Liver (tissue), 9 donors: Measurements from ENCODE around the gene ITGB6. TPM values are rescaled to one million over a fixed set of nuclear protein-coding genes. Genes with fewer than 3 reads are reported as not detected.
A peak's percentile ranks its signal among the peaks of the same experiment; 100 is the strongest.

Experiments used
- DNase-seq: peaks from one replicate; pipeline ENCODE4 v3.0.0-alpha.2; 2017; ENCODE audit warnings: low spot score
- H3K27ac ChIP-seq, 2 donors: one replicate each; pipeline ENCODE4 v1.7.0; 2013; ENCODE audit warnings: inconsistent platforms in 2 of 2, low read length in 2 of 2, control low read depth in 1 of 2, low read depth in 1 of 2, mild to moderate bottlenecking in 1 of 2
- H3K27me3 ChIP-seq, 4 donors: one replicate each; pipeline versions ENCODE4 v1.6.1 to v1.7.0; 2013; ENCODE audit warnings: low read length in 3 of 4, inconsistent platforms in 1 of 4, mild to moderate bottlenecking in 1 of 4, moderate library complexity in 1 of 4; ENCODE audit not compliant: control insufficient read depth in 4 of 4, insufficient read depth in 4 of 4
- H3K36me3 ChIP-seq, 4 donors: one replicate each; pipeline versions ENCODE4 v1.6.1 to v1.7.0; 2013; ENCODE audit warnings: low read length in 3 of 4, mild to moderate bottlenecking in 3 of 4, low read depth in 1 of 4, moderate library complexity in 1 of 4; ENCODE audit not compliant: control insufficient read depth in 4 of 4, insufficient read depth in 3 of 4
- H3K4me1 ChIP-seq, 4 donors: one replicate each; pipeline versions ENCODE4 v1.6.1 to v1.7.0; 2013; ENCODE audit warnings: low read length in 3 of 4, mild to moderate bottlenecking in 3 of 4, moderate library complexity in 1 of 4; ENCODE audit not compliant: control insufficient read depth in 4 of 4, insufficient read depth in 4 of 4
- H3K4me3 ChIP-seq, 3 donors: one replicate each; pipeline versions ENCODE4 v1.6.1 to v1.7.0; 2013; ENCODE audit warnings: low read length in 3 of 3, control low read depth in 1 of 3, low read depth in 1 of 3, mild to moderate bottlenecking in 1 of 3
- H3K9ac ChIP-seq, 2 donors: one replicate each; pipeline ENCODE4 v1.7.0; 2013; ENCODE audit warnings: low read length in 2 of 2, mild to moderate bottlenecking in 2 of 2, moderate library complexity in 2 of 2, control low read depth in 1 of 2, low read depth in 1 of 2
- H3K9me3 ChIP-seq, 4 donors: one replicate each; pipeline versions ENCODE4 v1.6.1 to v1.7.0; 2013; ENCODE audit warnings: low read length in 3 of 4; ENCODE audit not compliant: control insufficient read depth in 4 of 4
- EGR1 ChIP-seq, 2 donors: IDR thresholded peaks; 2 replicates each; pipeline ENCODE4 v1.6.1; 2016 to 2018; ENCODE audit warnings: antibody characterized with exemption in 2 of 2, low read depth in 2 of 2
- FOXA1 ChIP-seq: IDR thresholded peaks from 2 replicates; pipeline ENCODE4 v1.6.1; 2016; ENCODE audit warnings: antibody characterized with exemption
- HNF4A ChIP-seq, 2 donors: conservative IDR thresholded peaks; 2 replicates each; pipeline ENCODE4 v1.6.1; 2016; ENCODE audit warnings: antibody characterized with exemption in 2 of 2, mild to moderate bottlenecking in 2 of 2
- HNF4G ChIP-seq: IDR thresholded peaks from 2 replicates; pipeline ENCODE4 v1.6.1; 2016; ENCODE audit warnings: antibody characterized with exemption
- JUND ChIP-seq, 2 donors: IDR thresholded peaks; 2 replicates each; pipeline ENCODE4 v1.6.1; 2016; ENCODE audit warnings: antibody characterized with exemption in 2 of 2
- NR2F2 ChIP-seq: IDR thresholded peaks from 2 replicates; pipeline ENCODE4 v1.6.1; 2016; ENCODE audit warnings: antibody characterized with exemption
- RXRA ChIP-seq, 2 donors: IDR thresholded peaks; 2 replicates each; pipeline ENCODE4 v1.6.1; 2017 to 2018; ENCODE audit warnings: antibody characterized with exemption in 2 of 2, mild to moderate bottlenecking in 1 of 2
- TAF1 ChIP-seq: conservative IDR thresholded peaks from 2 replicates; pipeline ENCODE4 v1.6.1; 2016; ENCODE audit warnings: antibody characterized with exemption, mild to moderate bottlenecking
- YY1 ChIP-seq: IDR thresholded peaks from 2 replicates; pipeline ENCODE4 v1.6.1; 2016; ENCODE audit warnings: antibody characterized with exemption, mild to moderate bottlenecking
- WGBS: extraction: QIAGEN DNeasy Blood & Tissue Kit; methylation state at CpG from one replicate; pipeline ENCODE4 v1.1.7; 2013; 5-methylcytosine and 5-hydroxymethylcytosine counted together
- polyA plus RNA-seq, 2 donors: library from polyadenylated mRNA; stranded (reverse) in 1 of 2; unstranded in 1 of 2; fragments of 200-250 nt in 1 of 2; fragments of >200 nt in 1 of 2; fragmentation: Nextera tagmentation in 1 of 2; extraction: Ambion mirVana in 1 of 2; gene quantifications; one replicate each; pipeline versions ENCODE4 v1.2.1 to v1.2.3, GENCODE V29; 2013 to 2015
- total RNA-seq, 2 donors: library from RNA; depleted of rRNA; stranded (reverse); fragments of >200 nt; gene quantifications; one replicate each; pipeline ENCODE4 v1.2.3, GENCODE V29; 2014
- TF ChIP-seq, protein P1 (sequence below): IDR thresholded peaks from 2 replicates; pipeline ENCODE4 v1.6.1; 2016; ENCODE audit warnings: antibody characterized with exemption
- TF ChIP-seq, protein P2 (sequence below): IDR thresholded peaks from 2 replicates; pipeline ENCODE4 v1.6.1; 2016; ENCODE audit warnings: antibody characterized with exemption
- TF ChIP-seq, protein P3 (sequence below): IDR thresholded peaks from 2 replicates; pipeline ENCODE4 v1.6.1; 2016; ENCODE audit warnings: antibody characterized with exemption
- TF ChIP-seq, protein P4 (sequence below): IDR thresholded peaks from 2 replicates; pipeline ENCODE4 v1.6.1; 2016; ENCODE audit warnings: antibody characterized with exemption, mild to moderate bottlenecking
- donor health status: healthy.
- donor health status: healthy.
- donor health status: healthy.
- donor health status: healthy.
- donor health status: healthy.

Gene ITGB6
- total and polyA plus RNA-seq, 4 donors: 0.03 to 0.10 (median 0.08) TPM; not detected in 1

DNA sequence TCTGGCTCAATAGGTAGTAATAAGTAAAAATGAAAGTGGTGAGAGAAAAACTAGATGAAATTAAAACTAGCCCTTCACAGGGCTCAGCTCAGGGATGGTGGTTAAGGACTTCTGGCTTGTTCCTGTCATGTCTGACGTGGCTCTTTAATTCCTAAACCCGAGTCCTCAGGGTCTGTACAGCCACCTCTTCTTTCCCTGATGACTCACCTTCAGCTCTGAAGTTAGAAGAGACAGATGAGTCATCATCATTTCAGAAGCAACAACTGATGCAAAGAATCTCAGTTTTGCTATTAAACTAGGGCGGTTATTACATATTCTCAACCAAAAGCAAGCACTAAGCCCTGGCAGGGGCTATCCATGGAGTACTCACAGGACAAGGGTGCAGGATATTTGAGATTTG lies 24.0 kb upstream of the ITGB6 start:
- Histone ChIP-seq H3K27me3 (no peaks in the 10 kb centered on the region), H3K4me1 (no peaks in the 10 kb centered on the region), H3K27ac (no peak overlapping the region), H3K9me3 (peaks cover 0 to 3% (median 0%) of the 10 kb centered on the region in 4 donors), H3K36me3 (no peaks in the 10 kb centered on the region), H3K4me3 (no peak overlapping the region), H3K9ac (no peak overlapping the region)
- no peak for DNase-seq
- WGBS: 81% methylated on average over 3 of the region's 3 CpGs
- TF ChIP-seq NR2F2 (no peak), JUND (IDR thresholded peaks at IDR 0.05) (peak in 1 of 2 donors; percentile 20)

DNA sequence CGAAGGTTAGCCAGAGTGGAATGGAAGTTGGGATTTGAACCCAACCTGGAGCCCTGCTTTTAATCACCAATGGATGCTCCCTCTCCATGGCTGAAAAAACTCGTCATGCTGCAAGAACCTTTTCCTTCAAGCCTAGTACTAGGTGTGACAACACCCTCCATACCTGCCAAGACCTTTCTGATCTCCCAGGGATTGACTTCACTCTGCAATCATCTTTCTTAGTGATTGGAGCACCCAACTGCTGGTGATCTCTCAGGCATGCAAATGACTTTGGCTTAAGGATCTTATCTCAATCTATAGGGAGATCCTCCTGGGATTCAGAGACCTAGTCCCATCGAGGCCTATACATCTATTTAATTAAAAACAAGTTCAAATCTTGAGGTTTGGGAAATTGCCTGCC lies 23.5 kb upstream of the ITGB6 start:
- Histone ChIP-seq H3K27me3 (no peaks in the 10 kb centered on the region), H3K27ac (no peak overlapping the region), H3K9me3 (peaks cover 0 to 3% (median 0%) of the 10 kb centered on the region in 4 donors), H3K9ac (no peak overlapping the region), H3K4me1 (no peaks in the 10 kb centered on the region), H3K36me3 (no peaks in the 10 kb centered on the region), H3K4me3 (no peak overlapping the region)
- TF ChIP-seq YY1: no peak
- no peak for TF ChIP-seq TAF1
- TF ChIP-seq, protein P1, sequence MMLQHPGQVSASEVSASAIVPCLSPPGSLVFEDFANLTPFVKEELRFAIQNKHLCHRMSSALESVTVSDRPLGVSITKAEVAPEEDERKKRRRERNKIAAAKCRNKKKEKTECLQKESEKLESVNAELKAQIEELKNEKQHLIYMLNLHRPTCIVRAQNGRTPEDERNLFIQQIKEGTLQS: no peak
- TF ChIP-seq, protein P2, sequence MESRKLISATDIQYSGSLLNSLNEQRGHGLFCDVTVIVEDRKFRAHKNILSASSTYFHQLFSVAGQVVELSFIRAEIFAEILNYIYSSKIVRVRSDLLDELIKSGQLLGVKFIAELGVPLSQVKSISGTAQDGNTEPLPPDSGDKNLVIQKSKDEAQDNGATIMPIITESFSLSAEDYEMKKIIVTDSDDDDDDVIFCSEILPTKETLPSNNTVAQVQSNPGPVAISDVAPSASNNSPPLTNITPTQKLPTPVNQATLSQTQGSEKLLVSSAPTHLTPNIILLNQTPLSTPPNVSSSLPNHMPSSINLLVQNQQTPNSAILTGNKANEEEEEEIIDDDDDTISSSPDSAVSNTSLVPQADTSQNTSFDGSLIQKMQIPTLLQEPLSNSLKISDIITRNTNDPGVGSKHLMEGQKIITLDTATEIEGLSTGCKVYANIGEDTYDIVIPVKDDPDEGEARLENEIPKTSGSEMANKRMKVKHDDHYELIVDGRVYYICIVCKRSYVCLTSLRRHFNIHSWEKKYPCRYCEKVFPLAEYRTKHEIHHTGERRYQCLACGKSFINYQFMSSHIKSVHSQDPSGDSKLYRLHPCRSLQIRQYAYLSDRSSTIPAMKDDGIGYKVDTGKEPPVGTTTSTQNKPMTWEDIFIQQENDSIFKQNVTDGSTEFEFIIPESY: no peak
- no peak for TF ChIP-seq EGR1 (IDR thresholded peaks at IDR 0.05; ENCODE audit: low read depth in 2 of 2)
- TF ChIP-seq NR2F2: no peak
- TF ChIP-seq, protein P3, sequence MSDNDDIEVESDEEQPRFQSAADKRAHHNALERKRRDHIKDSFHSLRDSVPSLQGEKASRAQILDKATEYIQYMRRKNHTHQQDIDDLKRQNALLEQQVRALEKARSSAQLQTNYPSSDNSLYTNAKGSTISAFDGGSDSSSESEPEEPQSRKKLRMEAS: no peak
- WGBS: 86% methylated on average over 3 of the region's 3 CpGs
- DNase-seq: no peak

DNA sequence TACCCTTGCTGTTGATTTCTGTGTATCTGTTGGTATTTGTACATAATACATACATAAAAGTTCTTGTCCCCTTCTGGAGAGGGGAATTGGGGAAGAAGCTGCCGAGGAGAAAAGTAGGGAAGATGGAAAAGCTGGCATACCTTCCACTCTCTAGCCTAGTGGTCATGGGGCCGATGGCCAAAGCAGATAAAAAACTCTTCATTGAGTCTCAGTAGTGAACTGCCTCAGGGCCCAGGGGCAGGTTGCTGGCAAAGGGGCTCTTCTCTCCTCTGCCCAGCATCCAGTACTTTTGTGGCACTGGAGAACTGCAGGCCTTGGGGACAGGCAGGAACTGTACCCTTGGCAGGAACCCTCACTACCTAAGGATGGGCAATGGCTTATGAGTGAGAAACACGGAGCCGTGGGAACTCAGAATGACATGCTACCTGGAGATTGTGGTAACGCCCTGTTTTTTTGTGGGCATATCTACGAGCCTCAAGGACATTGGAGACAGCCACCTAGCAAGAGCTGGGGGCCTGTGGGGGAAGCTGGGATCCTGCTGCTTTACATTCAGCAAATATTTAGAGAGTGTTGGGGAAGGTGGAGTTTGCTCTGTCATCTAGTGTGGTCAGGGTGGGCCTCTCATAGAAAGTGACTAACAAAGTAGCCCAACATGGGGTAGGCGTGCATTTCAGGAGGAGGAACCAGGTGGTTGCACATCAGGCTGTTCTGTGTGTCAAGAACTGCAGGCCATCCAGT lies 22.6 kb upstream of the ITGB6 start:
- no peaks in the 10 kb centered on the region for H3K27me3 ChIP-seq
- no peak for DNase-seq
- peaks cover 0 to 3% (median 0%) of the 10 kb centered on the region in 4 donors for H3K9me3 ChIP-seq
- 81% methylated on average over 7 of the region's 7 CpGs for WGBS
- H3K27ac ChIP-seq: no peak overlapping the region
- no peak for TF ChIP-seq YY1
- no peak for TF ChIP-seq JUND (IDR thresholded peaks at IDR 0.05)
- TF ChIP-seq FOXA1: no peak
- TF ChIP-seq RXRA (IDR thresholded peaks at IDR 0.05): no peak
- TF ChIP-seq HNF4A (conservative IDR thresholded peaks at IDR 0.05): no peak
- no peak for TF ChIP-seq HNF4G
- TF ChIP-seq, protein P4, sequence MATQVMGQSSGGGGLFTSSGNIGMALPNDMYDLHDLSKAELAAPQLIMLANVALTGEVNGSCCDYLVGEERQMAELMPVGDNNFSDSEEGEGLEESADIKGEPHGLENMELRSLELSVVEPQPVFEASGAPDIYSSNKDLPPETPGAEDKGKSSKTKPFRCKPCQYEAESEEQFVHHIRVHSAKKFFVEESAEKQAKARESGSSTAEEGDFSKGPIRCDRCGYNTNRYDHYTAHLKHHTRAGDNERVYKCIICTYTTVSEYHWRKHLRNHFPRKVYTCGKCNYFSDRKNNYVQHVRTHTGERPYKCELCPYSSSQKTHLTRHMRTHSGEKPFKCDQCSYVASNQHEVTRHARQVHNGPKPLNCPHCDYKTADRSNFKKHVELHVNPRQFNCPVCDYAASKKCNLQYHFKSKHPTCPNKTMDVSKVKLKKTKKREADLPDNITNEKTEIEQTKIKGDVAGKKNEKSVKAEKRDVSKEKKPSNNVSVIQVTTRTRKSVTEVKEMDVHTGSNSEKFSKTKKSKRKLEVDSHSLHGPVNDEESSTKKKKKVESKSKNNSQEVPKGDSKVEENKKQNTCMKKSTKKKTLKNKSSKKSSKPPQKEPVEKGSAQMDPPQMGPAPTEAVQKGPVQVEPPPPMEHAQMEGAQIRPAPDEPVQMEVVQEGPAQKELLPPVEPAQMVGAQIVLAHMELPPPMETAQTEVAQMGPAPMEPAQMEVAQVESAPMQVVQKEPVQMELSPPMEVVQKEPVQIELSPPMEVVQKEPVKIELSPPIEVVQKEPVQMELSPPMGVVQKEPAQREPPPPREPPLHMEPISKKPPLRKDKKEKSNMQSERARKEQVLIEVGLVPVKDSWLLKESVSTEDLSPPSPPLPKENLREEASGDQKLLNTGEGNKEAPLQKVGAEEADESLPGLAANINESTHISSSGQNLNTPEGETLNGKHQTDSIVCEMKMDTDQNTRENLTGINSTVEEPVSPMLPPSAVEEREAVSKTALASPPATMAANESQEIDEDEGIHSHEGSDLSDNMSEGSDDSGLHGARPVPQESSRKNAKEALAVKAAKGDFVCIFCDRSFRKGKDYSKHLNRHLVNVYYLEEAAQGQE: no peak
- TF ChIP-seq, protein P2: no peak
- no peaks in the 10 kb centered on the region for H3K36me3 ChIP-seq
- H3K4me1 ChIP-seq: no peaks in the 10 kb centered on the region
- H3K4me3 ChIP-seq: no peak overlapping the region
- H3K9ac ChIP-seq: no peak overlapping the region
